ENCODE results near the gene TAF1B.

DNA sequence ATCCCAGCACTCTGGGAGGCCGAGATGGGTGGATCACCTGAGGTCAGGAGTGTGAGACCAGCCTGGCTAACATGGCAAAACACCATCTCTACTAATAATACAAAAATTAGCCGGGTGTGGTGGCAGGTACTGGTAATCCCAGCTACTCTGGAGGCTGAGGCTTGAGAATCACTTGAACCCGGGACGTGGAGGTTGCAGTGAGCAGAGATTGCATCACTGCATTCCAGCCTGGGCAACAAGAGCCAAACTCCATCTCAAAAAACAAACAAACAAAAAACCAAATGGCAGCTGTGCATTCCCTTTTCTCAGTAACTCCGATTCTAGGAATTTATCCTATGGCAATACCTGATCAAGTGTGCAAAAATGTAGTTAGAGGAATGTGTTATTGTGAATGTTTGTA lies 103.5 kb downstream of the TAF1B start:
- no peak for TF ChIP-seq CTCF (IDR thresholded peaks at IDR 0.05; ENCODE audit: extremely low read depth in 1 of 2, insufficient read depth in 1 of 2, low read depth in 1 of 2, low read length in 2 of 2)
- no peak for TF ChIP-seq EZH2 (IDR thresholded peaks at IDR 0.05; ENCODE audit: borderline replicate concordance, low read depth, low read length, severe bottlenecking)
- TF ChIP-seq POLR2AphosphoS5 (IDR thresholded peaks at IDR 0.05; ENCODE audit: insufficient read depth, low read depth, low read length) = no peak

All from endothelial cell of umbilical vein (primary cell).